Activated CD8-positive, alpha-beta T cell treated with anti-CD3 and anti-CD28 coated beads for 36 hours (primary cell): ENCODE measurements around the gene ARHGAP22. TPM values are rescaled to one million over a fixed set of nuclear protein-coding genes. Genes with fewer than 3 reads are reported as not detected.
"Not testable (repeated sequence)": the region's sequence is repeated elsewhere in the genome, so short reads cannot be mapped to it uniquely, and the experiment has no call there.

ENCODE experiments used
- ATAC-seq: fragments of 200-7000 bp; cut with Tn5 transposase; one replicate; pipeline ENCODE4 v1.10.0; 2021; ENCODE audit warnings: mild to moderate bottlenecking, moderate library complexity
- CTCF ChIA-PET: fragments of 350-600 bp; sonication (Branson Sonifier 250); formaldehyde crosslinking; loops from one replicate; lab custom pipeline; 2021; ENCODE audit warnings: antibody characterized with exemption; lab: Charles Lee
- POLR2A ChIA-PET: fragments of 350-600 bp; sonication (Branson Sonifier 250); formaldehyde crosslinking; loops from one replicate; lab custom pipeline; 2021; ENCODE audit warnings: antibody characterized with exemption; lab: Charles Lee
- DNase-seq: peaks from one replicate; pipeline ENCODE4 v3.0.0-alpha.2; 2020
- H3K27ac Mint-ChIP-seq: one replicate; pipeline ENCODE4 v1.8.0; 2021; ENCODE audit warnings: mild to moderate bottlenecking, mixed read lengths
- H3K27me3 Mint-ChIP-seq: one replicate; pipeline ENCODE4 v1.8.0; 2021; ENCODE audit warnings: mixed read lengths
- H3K36me3 Mint-ChIP-seq: one replicate; pipeline ENCODE4 v1.8.0; 2021; ENCODE audit warnings: low read depth, mixed read lengths
- H3K4me1 Mint-ChIP-seq: one replicate; pipeline ENCODE4 v1.8.0; 2021; ENCODE audit warnings: low read depth, mixed read lengths
- H3K4me3 Mint-ChIP-seq: one replicate; pipeline ENCODE4 v1.8.0; 2021; ENCODE audit warnings: mild to moderate bottlenecking, moderate library complexity, mixed read lengths
- H3K9me3 Mint-ChIP-seq: one replicate; pipeline ENCODE4 v1.8.0; 2021; ENCODE audit warnings: mixed read lengths
- intact Hi-C: fragments of 100-400 bp; cut with micrococcal nuclease; formaldehyde crosslinking; loops from one replicate; pipeline ENCODE4 v1.10.0; 2022
- total RNA-seq, 2 experiments: library from RNA; stranded (reverse); gene quantifications; one replicate each; pipeline ENCODE4 v1.2.3, GENCODE V29; 2021
- TF ChIP-seq, protein P1 (sequence below): fragments of 200-600 bp; IDR thresholded peaks from one replicate; pipeline ENCODE4 v1.8.0; 2022; ENCODE audit warnings: antibody characterized with exemption, mild to moderate bottlenecking

Gene ARHGAP22
- total RNA-seq, 2 experiments from 2014 or later, result not detected

- no peaks in the 10 kb centered on the region for H3K4me1 Mint-ChIP-seq
- H3K9me3 Mint-ChIP-seq, result peaks cover 5% of the 10 kb centered on the region
These were observed 40.7 kb upstream of the ARHGAP22 start for GRCh38 chr10:48645600-48645999.

DNA sequence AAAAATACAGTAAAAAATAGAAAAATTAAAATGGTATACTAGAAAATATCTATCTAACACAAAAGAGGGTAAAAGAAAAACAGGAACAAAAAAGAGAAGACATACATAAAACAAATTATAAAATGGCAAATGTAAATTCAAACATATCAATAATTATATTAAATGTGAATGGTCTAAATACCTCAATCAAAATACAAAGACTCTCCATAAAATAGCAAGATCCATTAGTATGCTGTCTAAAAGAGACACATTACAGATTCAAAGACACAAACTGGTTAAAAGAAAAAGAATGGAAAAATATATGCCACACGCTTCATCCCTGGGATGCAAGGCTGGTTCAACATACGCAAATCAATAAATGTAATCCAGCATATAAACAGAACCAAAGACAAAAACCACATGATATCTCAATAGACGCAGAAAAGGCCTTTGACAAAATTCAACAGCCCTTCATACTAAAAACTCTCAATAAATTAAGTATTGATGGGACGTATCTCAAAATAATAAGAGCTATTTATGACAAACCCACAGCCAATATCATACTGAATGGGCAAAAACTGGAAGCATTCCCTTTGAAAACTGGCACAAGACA is 36.3 kb upstream of the ARHGAP22 start:
- ATAC-seq, POLR2A ChIA-PET, H3K36me3 Mint-ChIP-seq, intact Hi-C loops, DNase-seq, H3K27ac Mint-ChIP-seq, H3K4me3 Mint-ChIP-seq, H3K4me1 Mint-ChIP-seq: not testable (repeated sequence)
- Mint-ChIP-seq H3K27me3 (peaks cover 13% of the 10 kb centered on the region), H3K9me3 (peaks cover 10% of the 10 kb centered on the region)
- CTCF ChIA-PET, result interaction anchor here (0.9 kb wide), 1 partner anchor 16 kb away, joined by 3 read pairs; no protein-coding TSS in a partner anchor

More at GRCh38 chr10:48645600-48645999, 40.7 kb upstream of the ARHGAP22 start:
- intact Hi-C loops, result no loop called here
- H3K27ac Mint-ChIP-seq, result no peak overlapping the region
- no peaks in the 10 kb centered on the region for H3K36me3 Mint-ChIP-seq
- TF ChIP-seq, protein P1, sequence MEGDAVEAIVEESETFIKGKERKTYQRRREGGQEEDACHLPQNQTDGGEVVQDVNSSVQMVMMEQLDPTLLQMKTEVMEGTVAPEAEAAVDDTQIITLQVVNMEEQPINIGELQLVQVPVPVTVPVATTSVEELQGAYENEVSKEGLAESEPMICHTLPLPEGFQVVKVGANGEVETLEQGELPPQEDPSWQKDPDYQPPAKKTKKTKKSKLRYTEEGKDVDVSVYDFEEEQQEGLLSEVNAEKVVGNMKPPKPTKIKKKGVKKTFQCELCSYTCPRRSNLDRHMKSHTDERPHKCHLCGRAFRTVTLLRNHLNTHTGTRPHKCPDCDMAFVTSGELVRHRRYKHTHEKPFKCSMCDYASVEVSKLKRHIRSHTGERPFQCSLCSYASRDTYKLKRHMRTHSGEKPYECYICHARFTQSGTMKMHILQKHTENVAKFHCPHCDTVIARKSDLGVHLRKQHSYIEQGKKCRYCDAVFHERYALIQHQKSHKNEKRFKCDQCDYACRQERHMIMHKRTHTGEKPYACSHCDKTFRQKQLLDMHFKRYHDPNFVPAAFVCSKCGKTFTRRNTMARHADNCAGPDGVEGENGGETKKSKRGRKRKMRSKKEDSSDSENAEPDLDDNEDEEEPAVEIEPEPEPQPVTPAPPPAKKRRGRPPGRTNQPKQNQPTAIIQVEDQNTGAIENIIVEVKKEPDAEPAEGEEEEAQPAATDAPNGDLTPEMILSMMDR, result no peak
- DNase-seq (no peak), ATAC-seq (no peak)
- ChIA-PET POLR2A (no interaction called here), CTCF (interaction anchor here (2.5 kb wide), 1 partner anchor 10 kb away, joined by 11 read pairs; no protein-coding TSS in a partner anchor)
- no peak overlapping the region for H3K4me3 Mint-ChIP-seq
- H3K27me3 Mint-ChIP-seq, result peaks cover 5% of the 10 kb centered on the region

- no peak for DNase-seq
- Mint-ChIP-seq H3K27me3 (peaks cover 12% of the 10 kb centered on the region), H3K4me1 (no peaks in the 10 kb centered on the region), H3K27ac (no peak overlapping the region), H3K4me3 (no peak overlapping the region), H3K9me3 (peaks cover 10% of the 10 kb centered on the region), H3K36me3 (no peaks in the 10 kb centered on the region)
- ChIA-PET CTCF (interaction anchor here (0.9 to 1.8 kb wide), 2 partner anchors 16 to 18 kb away, joined by 3 to 6 read pairs; no protein-coding TSS in a partner anchor), POLR2A (no interaction called here)
- TF ChIP-seq, protein P1, result no peak
- intact Hi-C loops, result no loop called here
- ATAC-seq, result no peak
These were observed 35.5 kb upstream of the ARHGAP22 start for GRCh38 chr10:48640326-48640725.

DNA sequence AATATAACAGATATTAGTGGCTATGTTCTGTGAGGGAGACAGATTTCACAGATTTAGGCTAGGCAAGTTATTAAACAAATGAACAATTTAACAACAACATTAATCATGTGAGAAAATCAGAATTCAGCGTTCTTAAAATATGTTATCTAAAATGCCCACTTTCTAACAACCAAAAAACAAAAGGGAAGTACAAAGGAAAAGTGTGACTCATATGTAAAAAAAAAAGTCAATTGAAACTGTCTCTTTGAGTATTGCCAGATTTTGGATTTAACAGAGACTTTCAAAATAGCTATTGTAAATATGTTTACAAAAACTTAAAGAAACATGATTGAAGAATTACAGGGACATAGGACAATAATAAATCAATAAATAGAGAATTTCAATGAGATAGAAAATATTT is 34.8 kb upstream of the ARHGAP22 start:
- Mint-ChIP-seq H3K4me1 (peaks cover 1% of the 10 kb centered on the region), H3K9me3 (peaks cover 10% of the 10 kb centered on the region), H3K4me3 (no peak overlapping the region), H3K36me3 (no peaks in the 10 kb centered on the region), H3K27ac (no peak overlapping the region), H3K27me3 (peaks cover 13% of the 10 kb centered on the region)
- ATAC-seq (no peak), DNase-seq (no peak)
- TF ChIP-seq, protein P1, result no peak
- POLR2A ChIA-PET, result no interaction called here
- intact Hi-C loops, result no loop called here
- CTCF ChIA-PET, result interaction anchor here (1.8 kb wide), 1 partner anchor 19 kb away, joined by 6 read pairs; no protein-coding TSS in a partner anchor

DNA sequence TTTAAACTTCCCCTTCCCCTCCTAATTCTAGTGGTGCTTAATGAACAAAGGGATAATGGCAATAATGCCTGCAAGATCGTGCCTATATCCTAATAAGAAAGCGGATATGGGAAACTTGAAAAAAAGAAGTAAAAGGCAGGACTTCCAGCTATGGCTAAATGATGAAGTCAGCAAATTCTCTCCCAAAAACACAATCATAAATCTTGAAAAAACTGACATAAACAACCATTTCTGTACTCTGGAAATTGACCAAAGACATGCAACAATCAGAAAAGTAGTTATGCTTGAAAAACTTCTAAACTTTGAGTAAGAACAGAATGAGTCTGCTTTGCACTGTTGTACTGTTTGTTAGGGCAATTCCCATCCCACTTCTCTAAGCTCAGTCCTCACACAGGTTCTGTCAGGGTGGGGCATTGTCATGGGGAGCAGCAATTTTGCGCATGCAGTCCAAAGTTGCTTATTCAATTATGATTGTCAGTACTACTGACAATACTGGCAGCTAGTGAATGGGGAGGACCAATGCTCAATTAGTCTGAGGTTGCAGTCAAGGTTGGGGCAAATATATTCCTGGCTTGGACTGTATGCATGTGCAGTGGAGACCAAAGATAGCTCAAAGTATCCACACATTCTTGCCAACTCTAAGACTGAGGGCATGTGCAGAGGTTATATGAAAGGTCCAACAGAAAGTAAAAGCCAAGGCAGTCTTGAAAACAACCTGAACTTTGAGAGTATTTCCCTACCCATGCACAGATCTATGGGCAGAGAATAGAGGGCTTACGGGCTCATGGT is 34.1 kb upstream of the ARHGAP22 start:
- ChIA-PET CTCF (interaction anchor here (1.0 to 1.8 kb wide), 4 partner anchors 17 to 32 kb away, joined by 3 to 14 read pairs (median 6); no protein-coding TSS in a partner anchor), POLR2A (no interaction called here)
- no peak for ATAC-seq
- H3K27me3 Mint-ChIP-seq, result peaks cover 13% of the 10 kb centered on the region
- TF ChIP-seq, protein P1, result no peak
- H3K36me3 Mint-ChIP-seq, result no peaks in the 10 kb centered on the region
- intact Hi-C loops, result no loop called here
- DNase-seq, result no peak
- H3K27ac Mint-ChIP-seq, result no peak overlapping the region
- H3K9me3 Mint-ChIP-seq, result peaks cover 10% of the 10 kb centered on the region
- H3K4me1 Mint-ChIP-seq, result peaks cover 7% of the 10 kb centered on the region
- H3K4me3 Mint-ChIP-seq, result no peak overlapping the region
